ENCODE results near the gene KPNA5.
"Not testable (repeated sequence)": the region's sequence is repeated elsewhere in the genome, so short reads cannot be mapped to it uniquely, and the experiment has no call there.

The KPNA5 gene

DNA sequence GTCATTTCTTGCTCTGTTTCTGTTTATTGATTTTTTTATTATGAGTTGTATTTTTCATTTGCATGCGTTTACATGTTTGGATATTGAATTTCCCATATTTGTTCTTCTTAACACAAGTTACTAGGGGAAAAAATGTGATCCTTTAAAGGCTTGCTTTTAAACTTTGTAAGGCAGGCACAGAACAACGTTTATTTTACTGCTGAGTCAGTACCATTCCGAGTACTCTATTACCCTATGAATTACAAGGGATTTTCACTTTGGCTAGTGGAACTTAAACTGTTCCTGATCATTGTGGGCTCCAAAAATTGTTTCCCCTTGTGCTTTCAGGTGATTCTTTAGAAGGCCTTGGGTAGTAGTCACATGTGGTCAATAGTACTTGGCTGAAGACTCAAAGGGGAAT is 56.0 kb downstream of the KPNA5 start:
- H3K4me3 ChIP-seq (ENCODE audit: low read length), result no peak overlapping the region
- no peak for DNase-seq (ENCODE audit: low read depth)
- TF ChIP-seq, protein P1, sequence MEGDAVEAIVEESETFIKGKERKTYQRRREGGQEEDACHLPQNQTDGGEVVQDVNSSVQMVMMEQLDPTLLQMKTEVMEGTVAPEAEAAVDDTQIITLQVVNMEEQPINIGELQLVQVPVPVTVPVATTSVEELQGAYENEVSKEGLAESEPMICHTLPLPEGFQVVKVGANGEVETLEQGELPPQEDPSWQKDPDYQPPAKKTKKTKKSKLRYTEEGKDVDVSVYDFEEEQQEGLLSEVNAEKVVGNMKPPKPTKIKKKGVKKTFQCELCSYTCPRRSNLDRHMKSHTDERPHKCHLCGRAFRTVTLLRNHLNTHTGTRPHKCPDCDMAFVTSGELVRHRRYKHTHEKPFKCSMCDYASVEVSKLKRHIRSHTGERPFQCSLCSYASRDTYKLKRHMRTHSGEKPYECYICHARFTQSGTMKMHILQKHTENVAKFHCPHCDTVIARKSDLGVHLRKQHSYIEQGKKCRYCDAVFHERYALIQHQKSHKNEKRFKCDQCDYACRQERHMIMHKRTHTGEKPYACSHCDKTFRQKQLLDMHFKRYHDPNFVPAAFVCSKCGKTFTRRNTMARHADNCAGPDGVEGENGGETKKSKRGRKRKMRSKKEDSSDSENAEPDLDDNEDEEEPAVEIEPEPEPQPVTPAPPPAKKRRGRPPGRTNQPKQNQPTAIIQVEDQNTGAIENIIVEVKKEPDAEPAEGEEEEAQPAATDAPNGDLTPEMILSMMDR (IDR thresholded peaks at IDR 0.05; ENCODE audit: insufficient read depth, low read depth, low read length, missing control alignments), result no peak

DNA sequence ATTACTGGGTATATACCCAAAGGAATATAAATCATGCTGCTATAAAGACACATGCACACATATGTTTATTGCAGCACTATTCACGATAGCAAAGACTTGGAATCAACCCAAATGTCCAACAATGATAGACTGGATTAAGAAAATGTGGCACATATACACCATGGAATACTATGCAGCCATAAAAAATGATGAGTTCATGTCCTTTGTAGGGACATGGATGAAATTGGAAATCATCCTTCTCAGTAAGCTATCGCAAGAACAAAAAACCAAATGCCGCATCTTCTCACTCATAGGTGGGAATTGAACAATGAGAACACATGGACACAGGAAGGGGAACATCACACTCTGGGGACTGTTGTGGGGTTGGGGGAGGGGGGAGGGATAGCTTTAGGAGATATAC is 59.5 kb downstream of the KPNA5 start:
- H3K4me3 ChIP-seq (ENCODE audit: low read length); DNase-seq (ENCODE audit: low read depth): not testable (repeated sequence)

DNA sequence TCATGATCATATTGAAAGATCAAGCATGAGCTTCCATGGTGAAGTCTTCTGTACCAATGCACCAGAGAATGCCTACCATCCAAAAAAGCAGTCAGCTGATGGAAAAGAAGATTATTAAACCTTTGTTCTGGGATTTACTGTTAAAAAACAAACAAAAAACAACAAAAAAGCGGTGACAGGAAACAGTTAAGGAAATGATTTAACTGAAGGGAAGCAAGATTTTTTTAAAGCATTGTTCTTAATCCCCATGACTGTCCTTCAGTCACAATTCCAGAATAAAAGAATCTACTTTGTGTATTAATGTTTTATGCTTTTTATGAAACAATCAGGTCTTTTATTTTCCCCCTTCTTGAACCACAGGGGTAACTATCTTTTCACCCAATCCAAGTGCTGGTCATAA is 60.6 kb downstream of the KPNA5 start:
- no peak for DNase-seq (ENCODE audit: low read depth)
- no peak overlapping the region for H3K4me3 ChIP-seq (ENCODE audit: low read length)
- TF ChIP-seq, protein P1 (IDR thresholded peaks at IDR 0.05; ENCODE audit: insufficient read depth, low read depth, low read length, missing control alignments), result no peak

DNA sequence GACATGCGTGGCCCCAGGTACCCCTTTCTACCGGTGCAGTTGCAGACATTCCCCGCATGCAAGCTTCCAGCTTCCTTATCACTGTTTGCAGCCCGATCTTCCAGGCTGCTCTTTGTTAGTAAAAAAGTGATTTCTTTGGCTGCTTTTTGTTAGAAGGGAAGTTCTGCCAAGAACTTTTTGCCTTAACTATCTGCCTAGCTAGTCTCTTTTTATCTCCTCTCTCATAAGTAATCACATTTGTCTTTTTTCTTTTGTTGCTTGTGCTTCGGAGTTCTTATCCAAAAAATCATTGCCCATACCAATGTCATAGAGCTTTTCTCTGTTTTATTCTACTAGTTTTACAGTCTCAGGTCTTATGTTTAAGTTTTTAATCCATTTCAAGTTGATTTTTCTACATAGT is 64.2 kb downstream of the KPNA5 start:
- TF ChIP-seq, protein P1 (IDR thresholded peaks at IDR 0.05; ENCODE audit: insufficient read depth, low read depth, low read length, missing control alignments), result no peak
- DNase-seq (ENCODE audit: low read depth), result no peak
- H3K4me3 ChIP-seq (ENCODE audit: low read length), result no peak overlapping the region

DNA sequence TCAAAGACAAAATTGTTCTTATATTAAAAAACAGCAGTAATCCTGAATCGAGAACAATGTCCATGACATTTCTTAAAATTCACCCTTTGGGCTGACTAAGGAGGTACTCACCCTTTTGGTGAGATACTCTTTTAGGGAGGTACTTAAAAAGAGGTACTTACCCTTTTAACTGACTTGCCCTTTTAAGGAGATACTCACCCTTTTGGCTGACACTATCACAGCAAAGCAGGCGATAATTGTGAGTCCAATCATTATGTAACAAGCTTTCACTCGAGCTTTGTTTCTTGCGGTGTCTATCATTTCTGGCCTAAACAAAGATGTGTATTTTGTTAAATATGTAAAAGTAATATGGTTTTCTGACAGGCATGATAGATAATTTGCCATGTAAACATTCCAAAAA is 80.8 kb downstream of the KPNA5 start:
- TF ChIP-seq, protein P1 (IDR thresholded peaks at IDR 0.05; ENCODE audit: insufficient read depth, low read depth, low read length, missing control alignments), result no peak
- no peak overlapping the region for H3K4me3 ChIP-seq (ENCODE audit: low read length)
- DNase-seq (ENCODE audit: low read depth), result no peak

DNA sequence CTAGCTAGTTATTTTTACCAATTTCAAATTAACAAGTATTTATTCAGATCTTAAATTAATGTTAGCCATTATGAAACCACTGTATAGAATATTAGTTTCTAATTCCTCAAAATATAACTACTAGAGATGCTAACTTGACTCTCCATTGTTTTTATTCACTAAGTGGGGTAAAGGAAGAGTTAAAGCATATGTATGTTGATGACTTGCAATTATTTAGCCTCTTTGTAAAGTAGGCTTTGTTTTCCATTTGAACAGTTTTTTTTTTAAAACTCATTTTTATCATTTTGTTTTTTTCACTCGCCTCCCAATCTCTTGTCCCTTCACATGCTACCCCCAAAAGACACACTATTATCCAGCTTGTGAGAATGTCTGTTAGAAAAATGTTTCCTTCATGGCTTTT is 81.2 kb downstream of the KPNA5 start:
- DNase-seq (ENCODE audit: low read depth), result no peak
- H3K4me3 ChIP-seq (ENCODE audit: low read length), result no peak overlapping the region
- TF ChIP-seq, protein P1 (IDR thresholded peaks at IDR 0.05; ENCODE audit: insufficient read depth, low read depth, low read length, missing control alignments), result no peak

DNA sequence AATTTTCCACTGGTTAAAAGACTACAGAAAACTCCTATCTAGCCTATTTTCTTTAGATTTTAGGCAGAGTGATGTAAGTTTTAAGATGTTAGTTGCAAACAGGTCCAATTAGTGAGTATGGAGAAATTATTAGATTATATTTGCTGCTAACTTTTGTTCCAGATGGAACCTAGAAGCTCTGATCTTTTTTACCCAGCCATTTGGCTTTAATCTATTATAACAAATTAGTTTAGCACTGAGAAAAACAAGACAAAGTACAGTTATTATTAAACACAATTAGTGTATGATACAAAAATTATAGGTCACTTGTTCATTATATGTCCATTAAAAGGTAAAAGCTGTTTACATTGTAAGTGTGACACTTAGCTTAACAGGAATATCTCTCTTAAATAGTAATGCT is 82.0 kb downstream of the KPNA5 start:
- no peak overlapping the region for H3K4me3 ChIP-seq (ENCODE audit: low read length)
- DNase-seq (ENCODE audit: low read depth), result no peak
- TF ChIP-seq, protein P1 (IDR thresholded peaks at IDR 0.05; ENCODE audit: insufficient read depth, low read depth, low read length, missing control alignments), result no peak

All from epithelial cell of esophagus (primary cell).